Thymus (tissue), 11 donors: ENCODE results near the gene CACNA1B. TPM values are rescaled to one million over a fixed set of nuclear protein-coding genes. Genes with fewer than 3 reads are reported as not detected.
"Not testable (repeated sequence)": the region's sequence is repeated elsewhere in the genome, so short reads cannot be mapped to it uniquely, and the experiment has no call there.

Source experiments
- DNase-seq, 9 donors: peaks; one replicate each; pipeline ENCODE4 v3.0.0-alpha.2; 2013; ENCODE audit warnings: low spot score in 9 of 9, low read depth in 6 of 9, missing footprints in 1 of 9
- H3K27ac ChIP-seq, 2 donors: one replicate each; pipeline ENCODE4 v1.5.1; 2013; ENCODE audit warnings: control low read depth in 1 of 2, low read depth in 1 of 2, low read length in 1 of 2, mild to moderate bottlenecking in 1 of 2, moderate library complexity in 1 of 2
- H3K27me3 ChIP-seq, 2 donors: one replicate each; pipeline ENCODE4 v1.5.1; 2013; ENCODE audit warnings: low read length in 1 of 2; ENCODE audit not compliant: control insufficient read depth in 2 of 2, insufficient read depth in 1 of 2
- H3K36me3 ChIP-seq, 2 donors: one replicate each; pipeline ENCODE4 v1.5.1; 2013; ENCODE audit warnings: low read length in 1 of 2, mild to moderate bottlenecking in 1 of 2, moderate library complexity in 1 of 2; ENCODE audit not compliant: control insufficient read depth in 2 of 2, insufficient read depth in 2 of 2
- H3K4me1 ChIP-seq, 2 donors: one replicate each; pipeline ENCODE4 v1.5.1; 2013; ENCODE audit warnings: low read length in 2 of 2; ENCODE audit not compliant: control insufficient read depth in 2 of 2, insufficient read depth in 2 of 2
- H3K4me3 ChIP-seq, 2 donors: one replicate each; pipeline ENCODE4 v1.5.1; 2013; ENCODE audit warnings: low read length in 2 of 2, control low read depth in 1 of 2, mild to moderate bottlenecking in 1 of 2
- H3K9me3 ChIP-seq, 2 donors: one replicate each; pipeline ENCODE4 v1.5.1; 2013; ENCODE audit warnings: low read length in 1 of 2, mild to moderate bottlenecking in 1 of 2; ENCODE audit not compliant: control insufficient read depth in 2 of 2, insufficient read depth in 1 of 2
- WGBS: extraction: QIAGEN DNeasy Blood & Tissue Kit; methylation state at CpG from one replicate; pipeline ENCODE4 v1.1.7; 2013; 5-methylcytosine and 5-hydroxymethylcytosine counted together
- polyA plus RNA-seq: library from polyadenylated mRNA; stranded (reverse); fragments of 200-250 nt; gene quantifications from one replicate; pipeline ENCODE4 v1.2.3, GENCODE V29; 2013
- total RNA-seq: library from RNA; stranded (reverse); fragments of 120-200 nt; gene quantifications from one replicate; pipeline ENCODE4 v1.2.4, GENCODE V29; 2013
- donor health status: healthy.

Gene CACNA1B
- total and polyA plus RNA-seq, 2 donors: 0.11 to 1.1 TPM

GRCh38 chr9:138112791-138113600 is 235.4 kb downstream of the CACNA1B start:
- Histone ChIP-seq H3K4me1 (no peaks in the 10 kb centered on the region), H3K27ac (no peak overlapping the region), H3K36me3 (no peaks in the 10 kb centered on the region), H3K9me3 (no peaks in the 10 kb centered on the region), H3K27me3 (no peaks in the 10 kb centered on the region), H3K4me3 (no peak overlapping the region)
- DNase-seq: no peak
- WGBS: 94% methylated on average over 36 of the region's 36 CpGs

GRCh38 chr9:138113701-138114325 is 236.2 kb downstream of the CACNA1B start:
- not testable (repeated sequence) for H3K27me3 ChIP-seq, DNase-seq, H3K4me1 ChIP-seq, H3K36me3 ChIP-seq, H3K4me3 ChIP-seq, H3K27ac ChIP-seq, H3K9me3 ChIP-seq
- WGBS: 91% methylated on average over 23 of the region's 23 CpGs

GRCh38 chr9:138114501-138115245 is 237.1 kb downstream of the CACNA1B start:
- Histone ChIP-seq H3K27me3 (no peaks in the 10 kb centered on the region), H3K4me1 (no peaks in the 10 kb centered on the region), H3K27ac (no peak overlapping the region), H3K4me3 (no peak overlapping the region), H3K36me3 (no peaks in the 10 kb centered on the region), H3K9me3 (no peaks in the 10 kb centered on the region)
- no peak for DNase-seq
- 86% methylated on average over 10 of the region's 10 CpGs for WGBS

GRCh38 chr9:138115506-138115905 is 237.9 kb downstream of the CACNA1B start:
- no peaks in the 10 kb centered on the region for H3K27me3 ChIP-seq
- H3K4me3 ChIP-seq: no peak overlapping the region
- no peak for DNase-seq
- H3K36me3 ChIP-seq: no peaks in the 10 kb centered on the region
- H3K27ac ChIP-seq: no peak overlapping the region
- no peaks in the 10 kb centered on the region for H3K4me1 ChIP-seq
- 97% methylated on average over 7 of the region's 7 CpGs for WGBS
- peaks cover 0 to 4% of the 10 kb centered on the region in 2 donors for H3K9me3 ChIP-seq

GRCh38 chr9:138116521-138116920 is 238.9 kb downstream of the CACNA1B start:
- DNase-seq: no peak
- Histone ChIP-seq H3K4me1 (no peaks in the 10 kb centered on the region), H3K9me3 (peaks cover 0 to 4% of the 10 kb centered on the region in 2 donors), H3K27ac (no peak overlapping the region), H3K4me3 (no peak overlapping the region), H3K36me3 (no peaks in the 10 kb centered on the region), H3K27me3 (no peaks in the 10 kb centered on the region)
- WGBS: 95% methylated on average over 6 of the region's 6 CpGs

GRCh38 chr9:138117101-138117750 is 239.6 kb downstream of the CACNA1B start:
- Histone ChIP-seq H3K4me1 (no peaks in the 10 kb centered on the region), H3K4me3 (no peak overlapping the region), H3K27me3 (no peaks in the 10 kb centered on the region), H3K9me3 (peaks cover 0 to 10% of the 10 kb centered on the region in 2 donors), H3K27ac (no peak overlapping the region), H3K36me3 (no peaks in the 10 kb centered on the region)
- 90% methylated on average over 14 of the region's 14 CpGs for WGBS
- DNase-seq: no peak

GRCh38 chr9:138117836-138118235 is 240.3 kb downstream of the CACNA1B start:
- no peak for DNase-seq
- Histone ChIP-seq H3K4me3 (no peak overlapping the region), H3K27me3 (no peaks in the 10 kb centered on the region), H3K27ac (no peak overlapping the region), H3K4me1 (no peaks in the 10 kb centered on the region), H3K36me3 (no peaks in the 10 kb centered on the region), H3K9me3 (peaks cover 0 to 12% of the 10 kb centered on the region in 2 donors)
- WGBS: 82% methylated on average over 6 of the region's 6 CpGs

GRCh38 chr9:138118601-138119071 is 241.1 kb downstream of the CACNA1B start:
- WGBS: 94% methylated on average over 14 of the region's 14 CpGs
- no peaks in the 10 kb centered on the region for H3K4me1 ChIP-seq
- H3K27ac ChIP-seq: no peak overlapping the region
- H3K9me3 ChIP-seq: peaks cover 0 to 17% of the 10 kb centered on the region in 2 donors
- no peak for DNase-seq
- no peak overlapping the region for H3K4me3 ChIP-seq
- H3K36me3 ChIP-seq: no peaks in the 10 kb centered on the region
- no peaks in the 10 kb centered on the region for H3K27me3 ChIP-seq
